Measurements from ENCODE around the gene NHSL1.

Gene NHSL1

DNA sequence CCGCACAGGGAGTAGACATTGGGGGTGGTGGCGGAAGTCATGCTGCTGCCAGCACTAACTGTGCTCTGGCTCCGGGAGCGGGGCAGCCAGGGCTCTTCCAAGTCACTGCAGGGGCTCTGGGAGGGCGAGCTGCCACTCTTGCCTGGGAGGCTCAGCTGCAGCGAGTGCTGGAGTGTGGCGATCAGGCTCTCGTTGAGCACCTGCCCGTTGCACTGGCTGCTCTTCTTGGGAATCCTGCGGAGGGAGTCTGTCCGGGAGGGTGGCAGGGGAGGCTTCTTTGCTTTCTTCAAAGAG lies 67.3 kb downstream of the NHSL1 start:
- no peak overlapping the region for H3K27ac ChIP-seq
- DNase-seq (ENCODE audit: low spot score): no peak
- ChIA-PET POLR2A (ENCODE audit: low non-redundant PET) (no interaction called here), CTCF (interaction anchor here (0.6 kb wide), 1 partner anchor 9 kb away, joined by 3 read pairs; no protein-coding TSS in a partner anchor)
- TF ChIP-seq, protein P1, sequence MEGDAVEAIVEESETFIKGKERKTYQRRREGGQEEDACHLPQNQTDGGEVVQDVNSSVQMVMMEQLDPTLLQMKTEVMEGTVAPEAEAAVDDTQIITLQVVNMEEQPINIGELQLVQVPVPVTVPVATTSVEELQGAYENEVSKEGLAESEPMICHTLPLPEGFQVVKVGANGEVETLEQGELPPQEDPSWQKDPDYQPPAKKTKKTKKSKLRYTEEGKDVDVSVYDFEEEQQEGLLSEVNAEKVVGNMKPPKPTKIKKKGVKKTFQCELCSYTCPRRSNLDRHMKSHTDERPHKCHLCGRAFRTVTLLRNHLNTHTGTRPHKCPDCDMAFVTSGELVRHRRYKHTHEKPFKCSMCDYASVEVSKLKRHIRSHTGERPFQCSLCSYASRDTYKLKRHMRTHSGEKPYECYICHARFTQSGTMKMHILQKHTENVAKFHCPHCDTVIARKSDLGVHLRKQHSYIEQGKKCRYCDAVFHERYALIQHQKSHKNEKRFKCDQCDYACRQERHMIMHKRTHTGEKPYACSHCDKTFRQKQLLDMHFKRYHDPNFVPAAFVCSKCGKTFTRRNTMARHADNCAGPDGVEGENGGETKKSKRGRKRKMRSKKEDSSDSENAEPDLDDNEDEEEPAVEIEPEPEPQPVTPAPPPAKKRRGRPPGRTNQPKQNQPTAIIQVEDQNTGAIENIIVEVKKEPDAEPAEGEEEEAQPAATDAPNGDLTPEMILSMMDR (conservative IDR thresholded peaks at IDR 0.05; ENCODE audit: low read depth): no peak

DNA sequence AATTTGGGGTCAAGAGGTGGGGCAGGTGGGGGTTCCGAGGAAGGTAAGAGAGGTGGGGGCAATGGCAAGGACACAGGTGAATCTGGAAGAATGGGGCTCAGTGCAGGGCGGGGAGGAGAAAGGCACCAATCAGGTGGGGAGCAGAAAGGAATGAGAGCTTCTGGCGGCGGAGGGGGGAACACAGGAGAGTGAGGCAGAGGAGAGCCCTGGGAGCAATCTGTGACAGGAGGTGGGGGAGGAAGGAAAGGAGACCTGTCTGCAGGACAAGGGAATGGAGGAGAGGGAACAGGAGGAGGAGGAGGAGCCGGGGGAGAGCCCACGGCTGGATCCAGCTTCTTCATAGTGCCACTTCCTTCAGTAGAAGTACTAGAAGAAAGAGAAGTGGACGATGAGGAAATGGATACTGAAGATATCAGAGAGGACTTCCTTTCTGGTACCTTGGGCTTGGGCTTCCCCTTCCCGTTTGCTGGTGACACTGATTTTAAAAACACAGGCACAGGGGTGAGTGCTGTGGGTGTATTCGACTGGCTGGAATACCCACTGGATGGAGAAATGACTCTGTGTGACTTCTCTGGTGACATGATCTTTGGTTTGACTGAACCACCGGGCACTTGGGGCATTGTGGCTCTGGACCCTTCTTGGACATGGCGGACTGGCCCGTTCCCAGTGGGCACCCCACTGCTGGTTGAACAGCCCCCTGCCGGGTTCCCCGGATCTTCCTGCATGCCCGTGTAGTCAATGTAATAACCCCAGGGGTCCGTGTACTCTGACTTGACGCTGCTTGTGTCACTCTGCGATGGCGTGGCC lies 67.8 kb downstream of the NHSL1 start:
- ChIA-PET POLR2A (ENCODE audit: low non-redundant PET) (no interaction called here), CTCF (no interaction called here)
- TF ChIP-seq, protein P1 (conservative IDR thresholded peaks at IDR 0.05; ENCODE audit: low read depth): no peak
- no peak for DNase-seq (ENCODE audit: low spot score)
- H3K27ac ChIP-seq: no peak overlapping the region

DNA sequence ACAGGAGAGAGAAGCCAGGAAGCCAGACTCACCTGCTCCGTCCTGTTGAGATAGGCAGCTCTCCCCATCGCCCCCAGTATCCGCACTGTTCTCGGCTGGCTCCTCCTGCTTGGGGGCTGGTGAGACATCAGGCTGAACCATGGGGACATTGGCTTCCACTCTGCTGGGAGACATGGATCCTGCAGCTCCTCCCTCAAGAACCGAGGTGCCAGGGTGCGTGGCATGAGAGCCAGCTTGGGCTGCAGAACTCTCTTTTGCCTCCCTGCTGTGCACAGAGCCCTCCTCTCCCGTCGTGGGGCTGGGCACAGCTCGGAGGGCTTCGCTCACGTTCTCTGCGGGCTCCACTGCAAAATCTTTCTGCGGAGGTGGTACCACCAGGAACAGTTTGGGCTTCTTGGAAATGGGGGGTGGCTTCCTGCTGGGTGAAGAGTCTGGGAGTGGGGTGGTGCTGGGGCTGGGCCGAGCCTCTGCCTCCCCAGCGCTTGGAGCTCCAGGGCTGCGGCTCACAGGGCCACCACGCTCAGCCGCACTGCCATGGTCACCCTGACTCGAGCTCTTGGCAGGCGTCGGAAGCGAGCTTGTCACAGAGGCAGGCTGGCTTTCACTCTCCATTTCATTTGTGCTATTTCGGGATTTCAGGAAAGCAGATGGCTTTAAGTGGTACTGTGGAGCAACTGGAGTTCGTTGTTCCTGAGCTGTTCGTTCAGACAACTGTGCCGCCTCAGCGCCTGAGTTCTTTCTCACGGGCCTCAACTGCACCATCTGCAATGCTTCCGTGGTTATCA lies 68.7 kb downstream of the NHSL1 start:
- no peak for DNase-seq (ENCODE audit: low spot score)
- ChIA-PET POLR2A (ENCODE audit: low non-redundant PET) (no interaction called here), CTCF (interaction anchor here (1.0 kb wide), 1 partner anchor 336 kb away, joined by 5 read pairs; no protein-coding TSS in a partner anchor)
- TF ChIP-seq, protein P1 (conservative IDR thresholded peaks at IDR 0.05; ENCODE audit: low read depth): no peak
- H3K27ac ChIP-seq: no peak overlapping the region

DNA sequence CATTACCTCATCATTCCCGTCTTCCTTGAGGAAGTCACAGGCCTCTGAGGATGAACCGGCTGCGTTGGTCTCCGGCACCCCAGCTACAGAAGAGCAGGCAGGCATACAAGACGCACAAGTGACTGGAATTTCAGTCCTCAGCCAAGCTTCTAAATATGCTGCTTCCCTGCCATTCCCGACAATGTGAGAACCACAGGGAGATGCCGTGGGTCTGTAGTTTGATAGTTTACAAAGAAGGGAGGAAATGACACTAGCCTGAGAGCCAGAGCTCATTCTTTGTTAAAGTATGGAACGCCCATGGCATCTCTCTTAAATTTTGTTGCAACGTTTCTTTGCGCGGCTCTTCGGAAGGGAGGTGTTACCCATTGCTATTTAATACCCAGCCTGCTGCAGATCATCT lies 69.5 kb downstream of the NHSL1 start:
- POLR2A ChIA-PET (ENCODE audit: low non-redundant PET): no interaction called here
- H3K27ac ChIP-seq: no peak overlapping the region
- CTCF ChIA-PET: interaction anchor here (0.6 to 1.0 kb wide), 6 partner anchors 25 to 630 kb away, joined by 3 to 5 read pairs (median 3); no protein-coding TSS in a partner anchor
- TF ChIP-seq, protein P1 (conservative IDR thresholded peaks at IDR 0.05; ENCODE audit: low read depth): no peak
- no peak for DNase-seq (ENCODE audit: low spot score)

DNA sequence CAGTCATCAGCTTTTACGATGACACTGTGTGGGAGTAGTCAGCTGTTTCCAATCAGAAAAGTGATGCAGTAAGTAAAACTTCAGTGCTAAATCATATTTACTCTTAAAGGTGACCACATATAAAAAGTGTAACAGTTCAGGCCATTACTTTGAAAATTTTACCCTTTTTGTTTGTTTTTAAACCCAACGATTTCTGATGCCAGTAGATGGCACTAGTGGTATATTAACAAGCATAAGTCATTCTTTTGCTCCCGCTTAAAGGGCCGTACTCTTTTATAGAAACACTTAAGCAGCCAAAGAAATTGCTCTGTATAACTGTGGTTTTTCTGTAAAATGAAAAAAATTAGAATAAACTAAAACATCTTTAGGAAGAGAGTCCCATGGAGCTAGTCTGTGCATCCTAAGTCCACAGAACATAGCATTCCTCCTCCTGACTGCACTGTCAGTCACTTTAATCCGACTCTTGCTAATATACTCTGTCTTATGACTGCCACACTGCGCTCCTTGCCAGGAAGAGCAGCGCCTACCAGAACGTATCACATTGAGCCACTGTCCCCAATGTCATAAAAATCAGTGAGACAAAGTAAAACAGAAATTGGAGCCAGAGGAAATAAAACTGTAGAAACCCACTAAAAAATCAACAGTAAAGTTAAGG lies 70.2 kb downstream of the NHSL1 start:
- DNase-seq (ENCODE audit: low spot score): peak; percentile 38
- TF ChIP-seq, protein P1 (conservative IDR thresholded peaks at IDR 0.05; ENCODE audit: low read depth): peak; percentile 74
- CTCF ChIA-PET: interaction anchor here (0.6 to 1.0 kb wide), 10 partner anchors 26 to 760 kb away, joined by 3 to 6 read pairs (median 3); no protein-coding TSS in a partner anchor
- no peak overlapping the region for H3K27ac ChIP-seq
- POLR2A ChIA-PET (ENCODE audit: low non-redundant PET): no interaction called here

DNA sequence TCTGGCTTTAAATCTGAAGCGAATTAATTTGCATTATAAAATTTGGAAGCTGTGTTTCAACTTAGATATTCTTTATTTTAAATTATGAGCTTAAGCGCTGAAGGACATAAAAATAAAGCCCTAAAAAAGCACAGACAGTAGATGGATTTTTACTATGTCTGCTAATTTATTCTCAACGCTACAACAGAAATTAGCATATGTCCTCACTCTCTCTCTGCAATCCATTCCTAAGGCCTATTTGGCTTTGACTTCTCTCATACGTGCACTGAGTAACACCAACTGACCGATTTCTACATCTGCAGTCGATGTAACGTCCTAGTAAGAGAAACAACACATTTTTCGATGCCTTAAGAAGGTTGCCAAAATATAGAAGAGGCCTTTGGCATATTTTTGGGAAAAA lies 71.6 kb downstream of the NHSL1 start:
- no peak for DNase-seq (ENCODE audit: low spot score)
- POLR2A ChIA-PET (ENCODE audit: low non-redundant PET): interaction anchor here (0.7 kb wide), 1 partner anchor 253 kb away, joined by 3 read pairs; no protein-coding TSS in a partner anchor
- TF ChIP-seq, protein P1 (conservative IDR thresholded peaks at IDR 0.05; ENCODE audit: low read depth): no peak
- CTCF ChIA-PET: interaction anchor here (0.7 to 1.0 kb wide), 2 partner anchors 275 to 320 kb away, joined by 3 read pairs; no protein-coding TSS in a partner anchor
- no peak overlapping the region for H3K27ac ChIP-seq

Data from RWPE1 (cell line).